ENCODE data around the gene PHYHD1.

PHYHD1 gene

DNA sequence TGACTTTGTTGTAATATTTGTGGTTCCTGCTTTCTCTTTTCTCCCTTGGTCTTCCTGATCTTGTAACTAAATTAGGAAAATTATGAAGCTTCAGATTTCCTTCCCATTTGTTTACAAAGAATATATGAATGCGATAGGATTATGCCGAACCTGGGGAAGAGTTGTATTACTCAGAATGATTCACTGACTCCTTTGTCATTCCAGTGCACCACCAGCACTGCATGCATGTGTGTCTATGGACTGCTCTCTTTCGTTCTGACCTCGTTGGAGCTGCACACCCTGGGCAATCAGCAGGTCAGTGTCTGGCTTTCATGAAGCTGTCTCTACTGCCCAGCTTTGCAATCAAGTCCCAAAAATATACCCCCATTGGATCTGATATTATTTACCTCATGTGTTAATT lies 52.2 kb downstream of the PHYHD1 start:
- ChIA-PET POLR2A (no interaction called here), CTCF (no interaction called here)
- TF ChIP-seq ELF4 (IDR thresholded peaks at IDR 0.05) (no peak), LEF1 (IDR thresholded peaks at IDR 0.05; ENCODE audit: borderline replicate concordance) (no peak), ARNT (IDR thresholded peaks at IDR 0.05) (no peak), TARDBP (IDR thresholded peaks at IDR 0.05) (no peak), SP1 (IDR thresholded peaks at IDR 0.05) (no peak), L3MBTL2 (conservative IDR thresholded peaks at IDR 0.05) (no peak), ZNF384 (IDR thresholded peaks at IDR 0.05) (no peak), FOXK2 (IDR thresholded peaks at IDR 0.05) (no peak), BHLHE40 (IDR thresholded peaks at IDR 0.05; ENCODE audit: borderline replicate concordance) (no peak)
- TF ChIP-seq, protein P1, sequence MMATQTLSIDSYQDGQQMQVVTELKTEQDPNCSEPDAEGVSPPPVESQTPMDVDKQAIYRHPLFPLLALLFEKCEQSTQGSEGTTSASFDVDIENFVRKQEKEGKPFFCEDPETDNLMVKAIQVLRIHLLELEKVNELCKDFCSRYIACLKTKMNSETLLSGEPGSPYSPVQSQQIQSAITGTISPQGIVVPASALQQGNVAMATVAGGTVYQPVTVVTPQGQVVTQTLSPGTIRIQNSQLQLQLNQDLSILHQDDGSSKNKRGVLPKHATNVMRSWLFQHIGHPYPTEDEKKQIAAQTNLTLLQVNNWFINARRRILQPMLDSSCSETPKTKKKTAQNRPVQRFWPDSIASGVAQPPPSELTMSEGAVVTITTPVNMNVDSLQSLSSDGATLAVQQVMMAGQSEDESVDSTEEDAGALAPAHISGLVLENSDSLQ (IDR thresholded peaks at IDR 0.05): no peak
- DNase-seq (ENCODE audit: extremely low spot score): no peak

DNA sequence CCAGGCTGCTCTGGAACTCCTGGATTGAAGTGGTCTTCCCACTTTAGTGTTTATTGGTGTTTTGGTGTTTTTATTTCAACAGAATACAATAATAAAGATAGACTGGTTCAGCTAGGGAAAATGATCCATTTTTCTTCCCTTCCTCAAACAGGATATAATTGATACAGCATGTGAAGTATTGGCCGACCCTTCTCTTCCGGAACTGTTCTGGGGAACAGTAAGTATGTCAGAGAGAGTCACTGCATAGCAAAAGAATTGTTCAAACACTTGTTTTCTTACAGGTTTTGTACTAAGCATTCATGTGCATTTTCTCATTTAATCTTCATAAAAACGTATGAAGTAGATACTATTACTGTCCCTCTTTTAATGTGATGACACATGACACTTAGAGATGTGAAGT lies 58.3 kb downstream of the PHYHD1 start:
- no peak for DNase-seq (ENCODE audit: extremely low spot score)
- POLR2A ChIA-PET: no interaction called here
- CTCF ChIA-PET: no interaction called here
- no peak for TF ChIP-seq L3MBTL2 (conservative IDR thresholded peaks at IDR 0.05)
- no peak for TF ChIP-seq TARDBP (IDR thresholded peaks at IDR 0.05)
- no peak for TF ChIP-seq FOXM1 (IDR thresholded peaks at IDR 0.05; ENCODE audit: borderline replicate concordance)
- no peak for TF ChIP-seq CTBP1 (IDR thresholded peaks at IDR 0.05; ENCODE audit: borderline replicate concordance)
- TF ChIP-seq, protein P1 (IDR thresholded peaks at IDR 0.05): no peak
- no peak for TF ChIP-seq ELF4 (IDR thresholded peaks at IDR 0.05)
- TF ChIP-seq SP1 (IDR thresholded peaks at IDR 0.05): no peak
- no peak for TF ChIP-seq FOXK2 (IDR thresholded peaks at IDR 0.05)
- TF ChIP-seq LEF1 (IDR thresholded peaks at IDR 0.05; ENCODE audit: borderline replicate concordance): no peak
- TF ChIP-seq ZNF384 (IDR thresholded peaks at IDR 0.05): no peak
- no peak for TF ChIP-seq HDGF (IDR thresholded peaks at IDR 0.05; ENCODE audit: borderline replicate concordance)
- no peak for TF ChIP-seq NFRKB (IDR thresholded peaks at IDR 0.05)
- TF ChIP-seq SUZ12 (IDR thresholded peaks at IDR 0.05): no peak
- no peak for TF ChIP-seq BHLHE40 (IDR thresholded peaks at IDR 0.05; ENCODE audit: borderline replicate concordance)

DNA sequence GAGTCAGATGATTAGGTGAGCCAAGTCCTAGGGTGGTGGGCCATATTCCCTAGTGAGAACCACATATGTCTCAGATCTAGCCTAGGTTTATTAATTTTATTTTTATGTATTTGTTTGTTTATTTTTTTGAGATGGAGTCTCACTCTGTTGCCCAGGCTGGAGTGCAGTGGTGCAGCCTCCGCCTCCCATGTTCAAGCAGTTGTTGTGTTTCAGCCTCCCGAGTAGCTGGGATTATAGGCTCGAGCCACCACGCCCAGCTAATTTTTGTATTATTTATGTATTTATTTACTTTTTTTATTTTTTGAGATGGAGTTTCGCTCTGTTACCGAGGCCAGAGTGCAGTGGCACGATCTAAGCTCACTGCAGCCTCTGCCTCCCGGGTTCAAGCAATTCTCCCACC lies 62.8 kb downstream of the PHYHD1 start:
- DNase-seq (ENCODE audit: extremely low spot score): no peak
- CTCF ChIA-PET: no interaction called here
- TF ChIP-seq CTBP1 (IDR thresholded peaks at IDR 0.05; ENCODE audit: borderline replicate concordance): no peak
- no peak for TF ChIP-seq FOXK2 (IDR thresholded peaks at IDR 0.05)
- POLR2A ChIA-PET: no interaction called here

DNA sequence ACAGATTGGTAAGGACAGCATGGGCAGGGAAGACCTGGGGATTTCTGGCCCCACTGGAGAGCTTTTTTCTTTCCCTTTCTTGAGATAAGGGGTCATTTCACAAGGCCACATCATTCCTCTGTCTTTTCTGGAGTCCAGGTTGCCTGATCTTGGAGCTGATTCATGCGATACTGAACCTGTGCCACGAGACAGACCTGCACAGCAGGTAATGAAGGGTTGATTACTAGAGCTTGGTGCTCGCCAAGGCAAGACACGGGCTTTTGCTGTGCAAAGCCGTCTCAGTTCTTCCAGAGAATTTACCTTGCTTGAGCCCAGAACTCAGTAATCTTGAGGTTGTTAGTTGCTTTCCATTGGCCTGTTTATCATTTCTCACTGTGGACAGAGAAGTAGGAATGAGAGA lies 65.9 kb downstream of the PHYHD1 start:
- POLR2A ChIA-PET: no interaction called here
- CTCF ChIA-PET: no interaction called here

DNA sequence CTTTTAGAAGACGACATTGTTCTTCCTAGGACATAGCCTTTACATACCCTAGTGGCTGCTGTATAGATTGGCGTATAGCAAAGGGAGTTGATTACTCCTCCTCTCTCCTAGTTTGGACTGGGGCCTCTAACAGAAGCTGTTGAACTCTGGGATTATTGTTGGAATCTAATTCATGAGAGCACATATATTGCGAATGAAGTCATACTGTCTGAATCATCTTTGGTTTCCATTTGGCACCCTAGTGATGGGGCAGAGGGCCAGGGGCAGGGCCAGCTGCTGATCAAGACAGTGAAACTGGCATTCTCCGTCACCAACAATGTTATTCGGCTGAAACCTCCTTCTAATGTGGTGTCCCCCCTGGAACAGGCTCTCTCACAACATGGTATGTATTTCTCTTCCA lies 67.0 kb downstream of the PHYHD1 start:
- no peak for DNase-seq (ENCODE audit: extremely low spot score)
- POLR2A ChIA-PET: no interaction called here
- no peak for TF ChIP-seq ZNF384 (IDR thresholded peaks at IDR 0.05)
- CTCF ChIA-PET: no interaction called here

More for the DNA sequence above, 65.9 kb downstream of the PHYHD1 start:
- TF ChIP-seq TARDBP (IDR thresholded peaks at IDR 0.05) (no peak), FOXK2 (IDR thresholded peaks at IDR 0.05) (no peak), BHLHE40 (IDR thresholded peaks at IDR 0.05; ENCODE audit: borderline replicate concordance) (no peak)
- DNase-seq (ENCODE audit: extremely low spot score): no peak

Data from HEK293T (cell line).